ENCODE data around the gene MAPK8IP1.

The MAPK8IP1 gene

GRCh38 chr11:45920531-45921477 is 35.4 kb downstream of the MAPK8IP1 start:
- Histone ChIP-seq H3K4me1 (ENCODE audit: control insufficient read depth, insufficient read depth, low read length) (no peaks in the 10 kb centered on the region), H3K9ac (ENCODE audit: low read length) (no peak overlapping the region), H3K4me3 (ENCODE audit: low read length) (no peak overlapping the region), H3K27ac (ENCODE audit: low read depth, low read length) (no peak overlapping the region), H3K27me3 (ENCODE audit: control insufficient read depth, insufficient read depth, low read length) (peaks cover 7% of the 10 kb centered on the region), H3K36me3 (ENCODE audit: control insufficient read depth, insufficient read depth, low read length) (no peaks in the 10 kb centered on the region)

- Histone ChIP-seq H3K27me3 (ENCODE audit: control insufficient read depth, insufficient read depth, low read length) (peaks cover 7% of the 10 kb centered on the region), H3K4me1 (ENCODE audit: control insufficient read depth, insufficient read depth, low read length) (no peaks in the 10 kb centered on the region), H3K9ac (ENCODE audit: low read length) (no peak overlapping the region), H3K4me3 (ENCODE audit: low read length) (peak overlapping the region; percentile 35), H3K27ac (ENCODE audit: low read depth, low read length) (no peak overlapping the region), H3K36me3 (ENCODE audit: control insufficient read depth, insufficient read depth, low read length) (no peaks in the 10 kb centered on the region)
Measured at GRCh38 chr11:45921561-45922424, 36.3 kb downstream of the MAPK8IP1 start.

GRCh38 chr11:45922425-45923082 is 37.1 kb downstream of the MAPK8IP1 start, which contains the start of gene LARGE2:
Gene LARGE2 (plus strand): TSS chr11:45922656. CDS start chr11:45922883, 227 bp downstream.
- H3K4me3 ChIP-seq (ENCODE audit: low read length): peak within 1 kb of the TSS; percentile 38
- H3K4me1 ChIP-seq (ENCODE audit: control insufficient read depth, insufficient read depth, low read length): no peaks in the 10 kb centered on the region
- no peaks in the 10 kb centered on the region for H3K36me3 ChIP-seq (ENCODE audit: control insufficient read depth, insufficient read depth, low read length)
- H3K27me3 ChIP-seq (ENCODE audit: control insufficient read depth, insufficient read depth, low read length): peaks cover 7% of the 10 kb centered on the region
- no peak within 1 kb of the TSS for H3K27ac ChIP-seq (ENCODE audit: low read depth, low read length)
- H3K9ac ChIP-seq (ENCODE audit: low read length): no peak within 1 kb of the TSS

GRCh38 chr11:45924036-45924915 is 38.8 kb downstream of the MAPK8IP1 start:
- no peaks in the 10 kb centered on the region for H3K36me3 ChIP-seq (ENCODE audit: control insufficient read depth, insufficient read depth, low read length)
- no peak overlapping the region for H3K9ac ChIP-seq (ENCODE audit: low read length)
- no peak overlapping the region for H3K4me3 ChIP-seq (ENCODE audit: low read length)
- no peak overlapping the region for H3K27ac ChIP-seq (ENCODE audit: low read depth, low read length)
- H3K4me1 ChIP-seq (ENCODE audit: control insufficient read depth, insufficient read depth, low read length): no peaks in the 10 kb centered on the region
- peaks cover 7% of the 10 kb centered on the region for H3K27me3 ChIP-seq (ENCODE audit: control insufficient read depth, insufficient read depth, low read length)

GRCh38 chr11:45924927-45925326 is 39.5 kb downstream of the MAPK8IP1 start:
- Histone ChIP-seq H3K9ac (ENCODE audit: low read length) (no peak overlapping the region), H3K4me3 (ENCODE audit: low read length) (no peak overlapping the region), H3K27ac (ENCODE audit: low read depth, low read length) (no peak overlapping the region), H3K36me3 (ENCODE audit: control insufficient read depth, insufficient read depth, low read length) (no peaks in the 10 kb centered on the region), H3K27me3 (ENCODE audit: control insufficient read depth, insufficient read depth, low read length) (peaks cover 7% of the 10 kb centered on the region), H3K4me1 (ENCODE audit: control insufficient read depth, insufficient read depth, low read length) (no peaks in the 10 kb centered on the region)

- H3K27ac ChIP-seq (ENCODE audit: low read depth, low read length): no peak overlapping the region
- H3K9ac ChIP-seq (ENCODE audit: low read length): no peak overlapping the region
- peaks cover 7% of the 10 kb centered on the region for H3K27me3 ChIP-seq (ENCODE audit: control insufficient read depth, insufficient read depth, low read length)
- H3K4me1 ChIP-seq (ENCODE audit: control insufficient read depth, insufficient read depth, low read length): no peaks in the 10 kb centered on the region
- H3K36me3 ChIP-seq (ENCODE audit: control insufficient read depth, insufficient read depth, low read length): no peaks in the 10 kb centered on the region
- no peak overlapping the region for H3K4me3 ChIP-seq (ENCODE audit: low read length)
Measured at GRCh38 chr11:45925550-45925949, 40.1 kb downstream of the MAPK8IP1 start.

GRCh38 chr11:45926001-45926401 is 40.5 kb downstream of the MAPK8IP1 start:
- H3K4me1 ChIP-seq (ENCODE audit: control insufficient read depth, insufficient read depth, low read length): no peaks in the 10 kb centered on the region
- H3K36me3 ChIP-seq (ENCODE audit: control insufficient read depth, insufficient read depth, low read length): no peaks in the 10 kb centered on the region
- H3K27ac ChIP-seq (ENCODE audit: low read depth, low read length): no peak overlapping the region
- no peak overlapping the region for H3K9ac ChIP-seq (ENCODE audit: low read length)
- H3K27me3 ChIP-seq (ENCODE audit: control insufficient read depth, insufficient read depth, low read length): peaks cover 7% of the 10 kb centered on the region
- no peak overlapping the region for H3K4me3 ChIP-seq (ENCODE audit: low read length)

GRCh38 chr11:45926536-45927331 is 41.3 kb downstream of the MAPK8IP1 start:
- H3K4me1 ChIP-seq (ENCODE audit: control insufficient read depth, insufficient read depth, low read length): no peaks in the 10 kb centered on the region
- no peak overlapping the region for H3K27ac ChIP-seq (ENCODE audit: low read depth, low read length)
- H3K36me3 ChIP-seq (ENCODE audit: control insufficient read depth, insufficient read depth, low read length): no peaks in the 10 kb centered on the region
- peaks cover 7% of the 10 kb centered on the region for H3K27me3 ChIP-seq (ENCODE audit: control insufficient read depth, insufficient read depth, low read length)
- H3K9ac ChIP-seq (ENCODE audit: low read length): no peak overlapping the region
- H3K4me3 ChIP-seq (ENCODE audit: low read length): no peak overlapping the region

GRCh38 chr11:45927332-45927683 is 41.9 kb downstream of the MAPK8IP1 start:
- Histone ChIP-seq H3K36me3 (ENCODE audit: control insufficient read depth, insufficient read depth, low read length) (peaks cover 3% of the 10 kb centered on the region), H3K9ac (ENCODE audit: low read length) (no peak overlapping the region), H3K4me3 (ENCODE audit: low read length) (no peak overlapping the region), H3K4me1 (ENCODE audit: control insufficient read depth, insufficient read depth, low read length) (no peaks in the 10 kb centered on the region), H3K27me3 (ENCODE audit: control insufficient read depth, insufficient read depth, low read length) (peaks cover 7% of the 10 kb centered on the region), H3K27ac (ENCODE audit: low read depth, low read length) (no peak overlapping the region)

GRCh38 chr11:45927684-45928413 is 42.4 kb downstream of the MAPK8IP1 start:
- H3K9ac ChIP-seq (ENCODE audit: low read length): no peak overlapping the region
- no peak overlapping the region for H3K27ac ChIP-seq (ENCODE audit: low read depth, low read length)
- H3K27me3 ChIP-seq (ENCODE audit: control insufficient read depth, insufficient read depth, low read length): peaks cover 7% of the 10 kb centered on the region
- H3K36me3 ChIP-seq (ENCODE audit: control insufficient read depth, insufficient read depth, low read length): peaks cover 3% of the 10 kb centered on the region
- H3K4me1 ChIP-seq (ENCODE audit: control insufficient read depth, insufficient read depth, low read length): no peaks in the 10 kb centered on the region
- H3K4me3 ChIP-seq (ENCODE audit: low read length): no peak overlapping the region
